SK-N-SH treated with all-trans-retinoic acid at 6 μM for 48 hours (cell line): ENCODE data around the gene PRR7.
A peak's percentile ranks its signal among the peaks of the same experiment; 100 is the strongest.

ENCODE experiments used
- ATAC-seq: fragments of 200-7000 bp; cut with Tn5 transposase; 3 replicates; pipeline ENCODE4 v1.9.1; 2020; ENCODE audit warnings: mild to moderate bottlenecking, moderate library complexity
- ARNTL ChIP-seq: fragments of 450-650 bp; formaldehyde crosslinking; IDR thresholded peaks from 2 replicates; pipeline ENCODE4 v1.5.0; 2020; ENCODE audit warnings: low read depth, mild to moderate bottlenecking, moderate library complexity, borderline replicate concordance
- BACH2 ChIP-seq: fragments of 250-450 bp; sonication (Bioruptor Pico); IDR thresholded peaks from 2 replicates; pipeline ENCODE4 v1.9.0; 2021; ENCODE audit warnings: mild to moderate bottlenecking, borderline replicate concordance
- CREB5 ChIP-seq: fragments of 250-450 bp; sonication (Bioruptor Pico); IDR thresholded peaks from 2 replicates; pipeline ENCODE4 v1.5.1; 2020; ENCODE audit warnings: low read depth, mild to moderate bottlenecking, moderate library complexity
- CSDC2 ChIP-seq: fragments of 250-450 bp; sonication (Bioruptor Pico); IDR thresholded peaks from 2 replicates; pipeline ENCODE4 v1.5.0; 2020; ENCODE audit warnings: mild to moderate bottlenecking, moderate library complexity
- CSRNP3 ChIP-seq: fragments of 250-450 bp; sonication (Bioruptor Pico); IDR thresholded peaks from 2 replicates; pipeline ENCODE4 v1.5.1; 2021; ENCODE audit warnings: mild to moderate bottlenecking, moderate library complexity
- ESRRG ChIP-seq: fragments of 250-450 bp; sonication (Bioruptor Pico); IDR thresholded peaks from 2 replicates; pipeline ENCODE4 v1.6.1; 2021; ENCODE audit warnings: mild to moderate bottlenecking
- ISL1 ChIP-seq: fragments of 250-450 bp; sonication (Bioruptor Pico); IDR thresholded peaks from 2 replicates; pipeline ENCODE4 v2.1.2; 2022; ENCODE audit warnings: mild to moderate bottlenecking, moderate library complexity
- OSR1 ChIP-seq: fragments of 250-450 bp; sonication (Bioruptor Pico); IDR thresholded peaks from 2 replicates; pipeline ENCODE4 v1.8.0; 2022; ENCODE audit warnings: moderate library complexity, mild to moderate bottlenecking, inconsistent platforms
- PATZ1 ChIP-seq: fragments of 250-450 bp; sonication (Bioruptor Pico); IDR thresholded peaks from 2 replicates; pipeline ENCODE4 v1.8.0; 2020; ENCODE audit warnings: mild to moderate bottlenecking, moderate library complexity, borderline replicate concordance
- PPARA ChIP-seq: fragments of 250-450 bp; sonication (Bioruptor Pico); IDR thresholded peaks from 2 replicates; pipeline ENCODE4 v1.5.0; 2020; ENCODE audit warnings: mild to moderate bottlenecking, borderline replicate concordance
- RARB ChIP-seq: fragments of 250-450 bp; sonication (Bioruptor Pico); IDR thresholded peaks from 2 replicates; pipeline ENCODE4 v1.8.0; 2021; ENCODE audit warnings: mild to moderate bottlenecking, moderate library complexity
- TSHZ2 ChIP-seq: fragments of 250-450 bp; sonication (Bioruptor Pico); IDR thresholded peaks from 2 replicates; pipeline ENCODE4 v1.5.0; 2020; ENCODE audit warnings: mild to moderate bottlenecking, moderate library complexity
- ZNF565 ChIP-seq: fragments of 450-650 bp; formaldehyde crosslinking; conservative IDR thresholded peaks from 2 replicates; pipeline ENCODE4 v1.5.0; 2020; ENCODE audit warnings: low read depth, mild to moderate bottlenecking, moderate library complexity
- ZNF8 ChIP-seq: fragments of 450-650 bp; formaldehyde crosslinking; IDR thresholded peaks from 2 replicates; pipeline ENCODE4 v1.5.0; 2020; ENCODE audit warnings: mild to moderate bottlenecking, moderate library complexity

The PRR7 gene

GRCh38 chr5:177434437-177434836 is 12.2 kb upstream of the PRR7 start:
- ATAC-seq = 0 out of 3 replicates have a peak, but pooled peaks have one; percentile 4
- TF ChIP-seq ISL1 (no peak), ESRRG (no peak), ZNF8 (CRISPR knock-in tag) (no peak), CSRNP3 (CRISPR knock-in tag) (no peak), RARB (CRISPR knock-in tag) (no peak)

GRCh38 chr5:177434942-177435738 is 11.5 kb upstream of the PRR7 start:
- TF ChIP-seq OSR1 (CRISPR knock-in tag) (no peak), PATZ1 (CRISPR knock-in tag) (no peak)
- no peak for ATAC-seq

- TF ChIP-seq TSHZ2 (CRISPR knock-in tag) (no peak), CREB5 (CRISPR knock-in tag) (no peak), ARNTL (CRISPR knock-in tag) (no peak), PPARA (CRISPR knock-in tag) (no peak)
- TF ChIP-seq, all 23 proteins: peak for 0
- no peak for ATAC-seq
These were observed 10.6 kb upstream of the PRR7 start for GRCh38 chr5:177435847-177436536.

- no peak for TF ChIP-seq BACH2
- TF ChIP-seq OSR1 (CRISPR knock-in tag) = no peak
- no peak for TF ChIP-seq CSDC2
- no peak for TF ChIP-seq CSRNP3 (CRISPR knock-in tag)
- TF ChIP-seq CREB5 (CRISPR knock-in tag) = no peak
- TF ChIP-seq ZNF565 (CRISPR knock-in tag) = no peak
- ATAC-seq = no peak
These were observed 9.0 kb upstream of the PRR7 start for GRCh38 chr5:177437623-177438022.
